HG03064 (cell line): ENCODE data around the gene KLHL3.

ENCODE experiments used
- ATAC-seq: cut with Tn5 transposase; IDR thresholded peaks from one replicate; pipeline ENCODE4 v1.9.1; 2021; ENCODE audit warnings: low read depth; ENCODE audit not compliant: unreplicated experiment

KLHL3 gene

DNA sequence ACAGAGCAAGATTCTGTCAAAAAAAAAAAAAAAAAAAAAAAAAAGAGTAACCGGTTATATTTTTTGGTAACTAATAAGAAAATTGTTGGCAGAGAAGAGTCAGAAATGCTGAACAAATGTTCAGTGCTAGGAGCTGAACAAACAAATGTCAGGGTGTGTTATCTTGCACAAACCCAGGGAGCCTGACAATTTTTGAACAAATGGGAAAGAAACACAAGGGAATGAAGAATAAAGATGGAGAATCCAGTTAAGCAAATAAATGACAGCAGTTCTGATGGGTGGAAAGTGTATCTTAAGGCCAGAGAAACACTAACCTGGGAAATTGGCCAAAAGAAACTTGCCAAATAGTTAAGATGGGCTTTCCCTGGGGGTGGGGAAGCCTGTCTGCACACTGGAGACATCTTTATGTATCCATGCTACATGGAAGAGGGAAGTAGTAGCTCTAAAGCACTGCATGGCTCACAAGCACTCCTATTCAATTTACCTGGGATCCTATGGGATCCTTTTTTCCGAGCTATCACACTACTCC lies 23.7 kb downstream of the KLHL3 start:
- ATAC-seq: no peak

DNA sequence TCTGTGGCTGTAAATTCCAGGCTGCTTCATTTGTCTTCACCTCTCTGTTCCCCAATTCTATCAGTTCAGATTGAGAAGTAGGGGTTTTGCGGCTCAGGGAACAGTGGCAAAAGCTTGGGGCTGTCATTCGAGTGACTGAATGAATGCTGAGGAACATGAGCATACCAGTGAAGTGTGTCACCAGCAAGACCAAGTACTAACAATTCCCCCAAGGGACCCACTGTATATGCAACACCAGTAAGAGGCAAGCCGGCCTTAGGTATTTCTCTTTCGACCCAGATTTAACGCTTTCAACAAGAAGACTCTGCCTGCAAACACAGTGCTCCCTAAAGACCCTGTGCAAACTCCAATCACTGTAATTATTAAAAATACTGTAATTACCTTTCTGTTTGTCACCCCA lies 25.8 kb downstream of the KLHL3 start:
- no peak for ATAC-seq

DNA sequence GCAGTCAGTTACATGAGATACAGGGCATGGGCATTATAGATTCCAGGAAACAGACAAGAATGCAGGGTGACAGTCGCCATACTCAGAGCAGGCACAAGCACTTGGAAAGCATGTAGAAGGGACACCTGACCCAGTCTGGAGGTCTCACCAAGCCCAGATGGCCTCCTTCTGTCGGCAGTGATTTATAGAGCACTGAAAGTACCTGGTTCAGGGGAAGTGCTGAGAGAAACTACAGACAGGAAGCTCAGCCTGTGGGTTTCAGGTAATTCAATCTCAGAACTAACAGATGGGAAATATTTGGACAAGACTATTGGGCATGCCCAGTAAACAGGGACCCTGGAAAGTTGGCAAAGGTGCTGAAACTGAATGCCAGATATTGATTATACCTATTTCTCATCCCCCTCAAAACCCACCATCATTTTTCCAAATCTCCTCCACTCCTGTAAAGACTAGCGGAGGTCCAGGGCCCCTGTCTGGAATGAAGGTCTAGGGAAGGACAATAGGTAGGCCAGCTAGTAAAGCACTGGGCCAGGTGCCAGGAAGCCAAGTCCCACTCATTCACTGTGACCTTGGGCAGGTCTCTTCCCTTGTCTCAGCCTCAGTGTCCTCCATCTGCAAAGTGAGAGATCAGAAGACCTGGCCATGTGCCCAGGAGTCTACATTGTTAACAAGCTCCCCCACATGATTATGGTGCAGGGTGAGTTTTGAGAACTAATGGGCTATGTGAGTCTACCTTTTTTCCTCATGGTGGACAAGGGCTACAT lies 26.9 kb downstream of the KLHL3 start:
- no peak for ATAC-seq

DNA sequence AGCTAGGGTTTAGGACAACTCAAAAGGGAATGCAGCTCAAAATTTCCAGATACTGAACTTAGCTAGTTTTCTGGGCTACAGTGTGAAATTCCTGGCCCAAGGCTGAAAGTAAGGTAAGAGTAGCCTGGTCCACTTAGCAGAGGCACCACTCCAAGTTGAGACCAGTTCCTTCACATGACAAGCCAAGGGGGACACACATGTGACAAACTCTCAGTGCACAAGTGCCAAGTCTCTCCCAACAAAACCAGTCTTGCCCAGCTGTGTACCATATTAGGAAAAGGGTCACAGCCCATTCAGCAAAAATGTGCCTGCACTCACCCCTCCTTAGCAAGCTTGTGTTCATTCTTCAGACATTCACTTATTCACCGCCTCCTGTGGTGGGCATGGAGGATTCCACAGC lies 27.8 kb downstream of the KLHL3 start:
- ATAC-seq: no peak

DNA sequence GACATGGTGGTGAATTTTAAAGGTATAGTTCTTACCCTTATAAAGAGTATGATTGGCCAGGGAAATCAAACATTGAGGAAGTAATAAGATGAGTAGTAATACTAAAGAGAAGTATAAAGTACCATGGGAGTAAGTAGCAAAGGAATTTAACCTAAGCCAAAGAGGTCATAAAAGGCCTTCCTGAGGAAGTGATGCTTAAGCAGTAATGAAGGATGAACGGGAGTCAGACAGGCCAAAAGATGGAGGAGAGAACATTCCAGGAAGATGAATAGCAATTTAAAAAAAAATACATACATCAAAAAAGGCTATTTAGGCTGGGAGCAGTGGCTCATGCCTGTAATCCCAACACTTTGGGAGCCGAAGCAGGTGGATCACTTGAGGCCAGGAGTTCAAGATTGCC lies 29.0 kb downstream of the KLHL3 start:
- ATAC-seq: no peak

DNA sequence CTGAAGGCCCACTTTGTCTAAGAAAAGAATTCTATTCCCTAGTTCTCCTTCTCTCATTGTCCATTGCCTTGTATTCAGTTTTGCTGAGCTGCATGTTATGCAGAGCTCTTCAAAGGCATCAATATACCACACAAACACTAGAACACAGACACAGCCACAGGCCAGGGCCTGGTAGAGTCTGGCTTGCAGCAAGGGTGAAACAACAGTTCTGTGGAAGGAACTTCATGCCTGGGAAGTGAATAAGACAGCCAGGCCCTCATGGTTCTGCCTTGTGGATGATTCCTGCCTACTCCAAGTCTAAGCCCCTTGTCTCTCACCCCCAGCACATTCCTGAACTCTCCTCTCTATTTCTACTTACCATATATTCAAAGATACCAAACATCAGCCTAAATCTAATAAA lies 30.8 kb downstream of the KLHL3 start:
- no peak for ATAC-seq

DNA sequence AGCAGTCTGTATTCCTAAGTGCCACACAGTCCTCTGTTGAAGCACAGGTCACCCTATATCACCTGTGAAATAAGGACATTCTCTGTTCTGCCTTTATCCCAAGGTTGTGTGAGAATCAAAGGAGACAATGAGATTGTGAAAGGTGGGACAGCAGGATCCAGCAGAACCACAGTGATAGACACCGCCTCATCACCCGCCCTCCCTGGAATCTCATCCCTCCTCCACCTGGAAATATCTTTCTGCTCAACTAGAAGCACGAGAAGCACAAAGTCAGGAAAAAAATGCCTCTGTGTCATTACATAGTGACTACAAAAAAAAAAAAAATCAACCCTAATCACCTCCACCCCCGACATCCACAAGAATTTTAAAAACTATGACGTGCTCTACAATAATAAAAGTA lies 32.3 kb downstream of the KLHL3 start:
- ATAC-seq: no peak

DNA sequence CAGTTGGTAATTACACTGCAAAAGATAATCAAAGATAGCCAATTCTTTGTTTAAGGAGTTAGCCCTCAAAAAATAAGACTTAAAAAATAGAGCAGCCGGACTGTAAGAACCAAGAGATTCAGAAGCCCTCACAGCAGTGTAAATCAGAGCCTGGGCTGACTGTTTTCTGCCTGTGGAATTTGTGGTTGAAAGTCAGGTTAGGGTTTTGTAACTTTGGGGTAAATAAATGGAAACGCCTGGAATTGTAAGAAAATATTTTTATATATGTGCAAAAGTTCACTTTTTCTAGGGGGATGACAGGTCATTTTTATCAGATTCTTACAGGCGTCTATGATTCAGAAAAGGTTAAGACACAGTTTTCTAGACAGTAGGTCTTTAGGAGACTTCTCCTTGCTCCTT lies 35.6 kb downstream of the KLHL3 start:
- ATAC-seq: no peak

DNA sequence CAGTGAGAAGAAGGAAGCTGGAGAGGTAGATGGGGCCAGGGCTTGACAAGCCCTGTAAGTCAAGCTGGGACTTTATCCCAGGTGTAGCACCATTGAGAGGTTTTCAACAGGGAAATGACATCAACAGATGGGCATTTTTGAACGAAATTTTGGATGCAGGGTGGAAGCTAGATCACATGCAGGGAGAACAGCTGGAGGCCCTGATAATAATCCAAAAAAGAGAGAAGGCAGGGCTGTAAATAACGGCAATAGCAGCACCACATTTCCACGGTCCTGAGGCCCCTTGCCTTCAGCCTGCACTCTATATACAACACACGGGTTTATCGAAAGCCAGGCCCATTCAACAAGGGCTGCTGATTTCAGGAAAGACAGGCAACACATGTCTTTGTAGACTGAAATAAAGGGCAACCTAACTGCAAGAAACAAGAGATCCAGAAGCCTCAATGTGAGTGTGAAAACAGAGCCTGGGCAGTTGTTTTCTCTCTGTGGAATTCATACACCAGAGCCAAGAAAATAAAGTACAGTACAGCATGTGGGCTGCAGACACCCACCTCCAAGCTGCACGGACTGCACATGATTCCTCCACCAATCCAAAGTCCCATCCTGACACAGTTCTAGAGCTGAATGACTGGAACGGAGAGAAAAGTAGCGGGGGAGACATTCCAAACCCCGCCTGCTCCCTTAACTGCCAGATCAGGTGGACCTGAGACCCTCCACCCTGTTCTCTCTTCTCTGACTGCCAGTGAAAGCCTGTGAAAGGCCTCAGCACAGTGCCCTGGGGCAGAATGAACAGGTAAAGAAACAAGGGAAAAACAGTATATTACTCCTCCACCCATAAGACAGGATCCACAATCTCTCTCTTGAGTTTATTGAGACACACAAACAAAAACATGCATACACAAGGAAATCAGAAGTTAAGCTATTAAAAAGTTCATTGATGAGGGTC lies 36.3 kb downstream of the KLHL3 start:
- ATAC-seq: no peak

DNA sequence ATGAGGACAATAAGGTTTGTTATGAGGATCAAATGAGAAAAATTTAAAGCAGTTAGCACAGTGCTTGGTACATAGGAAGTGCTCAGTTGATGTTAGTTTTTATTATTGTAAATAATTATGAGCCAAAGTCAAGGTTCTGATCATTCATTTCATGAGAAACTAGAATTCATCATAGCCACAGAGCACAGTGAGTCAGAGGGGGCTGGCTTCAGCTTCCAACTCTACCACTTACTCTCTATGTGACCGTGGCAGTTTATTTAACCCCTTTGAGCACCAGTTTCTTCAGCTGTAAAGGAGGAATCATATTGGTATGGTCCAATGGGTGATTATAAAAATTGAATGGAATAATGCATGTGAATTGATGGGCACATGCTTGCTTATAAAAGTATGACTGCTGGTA lies 39.4 kb downstream of the KLHL3 start:
- ATAC-seq: no peak

DNA sequence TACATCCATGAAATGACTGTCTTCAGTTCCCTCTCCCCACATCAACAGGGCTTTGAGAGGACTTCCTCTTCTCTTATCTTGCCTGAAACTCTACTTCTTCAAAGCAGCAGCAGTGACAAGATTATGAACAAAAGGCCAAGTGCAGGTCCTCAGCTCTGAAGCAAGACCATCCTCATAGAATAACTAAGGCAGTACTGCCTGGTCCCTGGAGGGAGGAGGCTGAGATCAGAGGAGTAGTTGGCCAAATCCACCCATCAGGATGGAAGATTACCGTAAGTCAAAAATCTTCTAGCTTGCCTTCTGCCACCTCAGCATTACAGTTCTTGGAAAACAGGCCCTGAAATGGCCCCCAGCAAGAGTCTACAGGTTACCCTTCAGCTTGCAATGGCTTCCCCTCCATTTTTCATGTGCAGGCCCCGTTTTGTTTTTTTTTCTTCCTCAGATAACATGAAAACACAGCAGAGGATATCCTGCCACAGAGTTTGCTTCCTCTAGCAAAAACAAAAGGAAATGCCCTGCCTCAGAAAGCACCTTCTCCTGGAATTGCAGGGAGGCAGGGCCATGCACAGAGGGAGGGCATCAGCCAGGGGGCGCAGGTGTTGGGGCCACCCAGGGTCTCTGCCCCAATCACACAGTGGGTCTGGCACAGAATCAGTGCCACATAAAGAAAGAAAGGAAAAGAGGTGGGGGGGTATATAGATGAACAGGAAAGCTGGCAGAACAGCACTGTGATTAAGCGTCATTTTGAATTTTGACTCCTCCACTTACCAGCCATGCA lies 40.0 kb downstream of the KLHL3 start:
- no peak for ATAC-seq

DNA sequence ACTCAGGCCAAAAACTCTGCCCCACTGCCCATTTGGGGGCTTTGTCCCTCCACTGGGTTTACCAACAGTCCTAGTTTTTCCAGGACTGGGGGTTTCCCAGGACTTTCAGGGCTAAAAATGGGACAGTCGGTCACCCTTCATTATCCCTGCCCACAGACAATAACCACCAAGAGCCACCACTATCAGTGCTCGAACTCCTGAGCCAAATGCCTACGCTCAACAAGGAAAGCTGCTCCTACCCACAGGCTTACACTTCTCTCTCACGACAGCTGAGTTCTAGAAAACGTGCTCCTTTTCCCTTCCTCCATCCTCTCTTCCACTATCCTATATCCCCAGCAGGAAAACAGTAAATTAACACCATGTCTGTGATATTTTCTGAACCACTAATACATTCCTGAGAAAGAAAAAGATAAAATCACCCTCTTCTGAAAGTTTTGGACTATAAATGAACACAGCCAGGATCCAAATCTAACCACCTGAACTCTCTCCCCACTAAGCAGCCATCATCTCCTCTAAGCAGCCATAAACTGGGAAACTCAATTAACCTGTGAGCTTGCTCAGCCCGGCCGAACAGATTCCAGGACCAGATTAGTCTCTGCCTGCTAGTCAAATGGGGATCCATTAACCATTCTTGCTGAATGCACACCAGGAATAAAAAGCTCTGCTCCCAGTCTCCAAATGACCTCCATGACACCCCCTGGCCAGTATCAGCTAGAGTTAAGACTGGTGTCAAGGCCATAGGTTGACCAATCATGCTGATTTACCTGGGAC lies 41.8 kb downstream of the KLHL3 start:
- ATAC-seq: no peak

DNA sequence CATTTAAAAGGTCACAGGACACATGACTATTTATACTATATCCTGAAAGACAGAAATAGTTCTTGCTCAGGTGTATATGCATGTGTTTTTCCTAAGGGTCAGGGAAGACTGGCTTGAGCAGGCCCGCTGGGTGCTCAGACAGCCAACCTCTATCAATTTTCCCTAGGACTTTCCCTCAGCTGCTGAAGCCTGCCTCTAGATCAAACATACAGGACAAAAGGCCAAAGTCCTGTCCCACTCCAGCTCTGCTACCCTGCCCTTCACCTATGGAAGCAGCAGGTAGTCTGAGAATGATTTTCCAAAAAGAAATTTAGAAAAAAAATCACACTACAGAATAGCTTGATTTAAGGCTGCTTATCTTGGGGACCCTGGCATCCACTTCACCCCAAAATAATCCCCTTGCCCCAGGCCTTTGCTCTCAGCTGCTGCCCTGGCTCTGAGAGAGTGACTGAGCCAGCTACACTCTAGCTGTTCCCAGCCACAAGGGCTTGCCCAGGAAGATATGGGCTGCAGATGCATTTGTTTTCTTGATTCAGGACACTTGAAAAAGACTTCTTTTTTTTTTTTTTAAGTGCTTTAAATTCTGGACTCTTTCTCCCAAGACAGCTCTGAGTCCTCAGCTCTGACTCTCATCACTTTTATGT lies 42.5 kb downstream of the KLHL3 start:
- ATAC-seq: no peak

DNA sequence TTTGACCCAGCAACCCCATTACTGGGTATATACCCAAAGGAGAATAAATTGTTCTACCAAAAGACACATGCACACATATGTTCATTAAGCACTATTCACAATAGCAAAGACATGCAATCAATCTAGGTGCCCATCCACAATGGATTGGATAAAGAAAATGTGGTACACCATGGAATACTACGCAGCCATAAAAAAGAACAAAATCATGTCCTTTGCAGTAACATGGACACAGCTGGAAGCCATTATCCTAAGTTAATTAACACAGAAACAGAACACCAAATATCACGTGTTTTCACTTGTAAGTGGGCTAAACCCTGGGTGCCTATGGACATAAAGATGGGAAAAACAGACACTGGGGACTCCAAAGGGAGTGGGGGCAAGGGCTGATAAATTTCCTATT lies 46.6 kb downstream of the KLHL3 start:
- no peak for ATAC-seq

DNA sequence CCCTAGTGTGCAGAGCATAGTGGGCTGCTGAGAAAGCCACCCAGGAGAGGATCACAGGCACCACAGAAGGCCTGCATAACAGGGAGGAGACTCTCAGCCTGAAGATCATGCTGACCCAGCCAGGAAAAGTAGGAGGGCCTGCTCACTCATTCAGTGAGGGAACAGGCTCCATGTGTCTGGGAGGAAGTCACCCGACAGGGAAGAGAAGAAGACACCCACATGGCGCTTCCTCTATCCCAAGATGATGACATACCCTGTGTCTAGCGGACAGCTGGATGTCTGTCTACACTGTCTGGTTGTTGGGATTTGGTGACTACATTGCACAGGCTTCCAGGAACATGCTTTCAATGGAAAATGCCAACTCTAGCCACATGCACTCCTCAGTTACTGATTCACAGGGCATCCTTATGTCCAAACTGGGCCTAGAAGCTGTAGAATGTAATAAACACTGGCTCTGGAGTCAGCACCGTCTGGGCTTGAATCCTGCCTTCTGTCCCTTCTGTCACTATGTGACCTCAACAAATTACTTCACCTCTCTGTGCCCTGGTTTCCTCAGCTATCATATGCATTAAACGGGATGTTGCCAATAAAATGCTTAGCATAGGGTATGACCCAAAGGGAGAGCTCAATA lies 47.6 kb downstream of the KLHL3 start:
- ATAC-seq: no peak

DNA sequence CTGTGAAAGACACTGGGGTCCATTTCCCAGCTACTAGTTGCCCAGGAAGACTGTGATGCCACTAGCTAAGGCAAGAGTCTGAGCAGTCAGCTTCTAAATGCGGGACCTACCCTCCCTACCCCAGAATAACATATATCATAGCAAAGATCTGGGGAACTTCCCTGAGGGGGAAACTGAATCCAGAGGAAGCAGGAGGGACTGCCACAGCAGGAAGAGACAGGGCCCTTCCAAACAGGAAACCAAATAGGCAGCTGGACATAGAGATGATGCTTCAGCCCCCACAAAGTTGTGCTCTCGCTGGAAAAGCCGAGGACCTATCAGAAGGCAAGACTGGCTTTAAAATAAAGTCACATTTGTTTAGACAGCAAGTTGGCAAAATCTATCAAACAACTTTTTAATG lies 51.1 kb downstream of the KLHL3 start:
- ATAC-seq: no peak

DNA sequence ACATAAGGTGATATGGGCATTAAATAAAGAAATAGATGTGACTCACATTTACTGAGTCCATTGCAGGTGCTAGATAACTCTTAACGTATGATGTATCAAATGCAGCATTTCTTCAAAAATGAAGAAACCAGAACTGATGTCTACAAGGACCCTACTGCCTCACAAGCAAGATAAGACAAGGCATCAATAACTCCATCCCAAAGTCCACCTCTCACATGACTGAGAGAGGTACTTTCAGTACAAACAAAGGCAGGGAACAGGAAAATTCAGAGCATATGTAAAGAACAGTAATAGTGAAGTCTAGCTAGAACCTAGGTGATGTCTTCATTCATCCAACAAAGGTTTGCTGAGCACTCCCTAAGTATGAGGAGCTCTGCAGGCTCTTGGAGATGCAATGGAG lies 54.7 kb downstream of the KLHL3 start:
- no peak for ATAC-seq

DNA sequence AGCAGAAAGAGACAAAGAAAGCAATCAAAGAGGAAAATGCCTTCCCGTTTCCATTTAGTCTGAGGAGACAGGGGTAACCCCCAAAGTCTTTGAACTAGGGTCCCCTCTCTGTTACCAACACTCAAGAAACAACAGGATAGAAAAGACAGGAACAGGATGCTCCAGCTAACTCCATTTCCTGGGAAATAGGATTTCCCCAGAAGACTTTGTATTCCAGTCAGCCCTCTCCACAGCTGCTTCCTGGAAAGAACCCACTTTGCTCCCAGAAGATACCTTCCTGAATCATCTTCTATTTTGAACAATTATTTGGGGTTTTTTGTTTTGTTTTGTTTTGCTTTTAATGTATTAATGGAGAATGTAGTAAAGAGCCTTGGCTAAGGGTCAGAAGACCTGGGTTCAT lies 56.0 kb downstream of the KLHL3 start:
- ATAC-seq: no peak

DNA sequence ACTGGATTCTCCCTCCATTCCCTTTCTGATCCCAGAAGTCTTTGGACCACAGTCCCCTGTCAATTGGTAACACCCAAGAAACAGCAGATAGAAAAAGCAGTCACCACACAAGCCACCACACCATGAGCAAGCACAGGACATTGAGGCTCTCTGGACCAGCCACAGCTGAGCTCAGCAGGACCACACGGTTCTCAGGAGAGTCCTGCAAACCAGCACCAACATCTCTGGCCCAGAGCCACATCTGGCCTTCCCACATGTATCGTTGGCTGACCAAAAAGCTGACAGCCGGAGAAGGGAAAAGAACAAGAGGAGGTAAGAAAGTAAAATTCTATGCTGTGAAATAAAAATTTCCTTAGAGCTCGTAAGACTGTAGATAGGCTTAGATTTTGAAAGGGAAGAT lies 56.7 kb downstream of the KLHL3 start:
- no peak for ATAC-seq
